ENCODE results near the gene SGIP1. TPM values are rescaled to one million over a fixed set of nuclear protein-coding genes. Genes with fewer than 3 reads are reported as not detected.

Gene SGIP1
- total and polyA plus RNA-seq, 2 experiments from 2014 or later = 2.4 to 6.1 TPM

DNA sequence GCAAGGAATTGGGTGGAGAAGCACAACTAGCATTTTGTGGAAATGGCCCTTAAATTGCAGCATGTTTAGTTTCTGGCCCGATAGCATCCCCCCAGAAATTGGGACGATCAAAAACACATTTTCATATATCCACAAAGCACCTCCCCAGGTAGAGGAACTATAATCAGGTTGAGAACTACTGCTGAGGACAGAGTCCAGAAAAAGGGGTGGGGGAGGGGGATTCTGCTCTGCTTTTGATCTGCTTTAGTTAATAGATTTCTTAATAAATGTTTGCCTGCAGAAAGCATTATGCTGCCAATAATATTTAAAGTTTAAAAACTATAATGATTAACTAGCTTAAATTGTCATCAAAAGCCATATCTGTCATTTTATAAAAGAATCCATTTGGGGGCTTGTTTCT is 203.9 kb downstream of the SGIP1 start:
- no peak overlapping the region for H3K4me2 ChIP-seq
- Mint-ChIP-seq H3K36me3 (ENCODE audit: low read depth) (no peaks in the 10 kb centered on the region), H3K4me1 (no peaks in the 10 kb centered on the region), H3K27ac (no peak overlapping the region), H3K4me3 (no peak overlapping the region), H3K27me3 (ENCODE audit: insufficient read depth, low read depth, poor library complexity) (no peaks in the 10 kb centered on the region), H3K9me3 (no peaks in the 10 kb centered on the region; the same call in 2 of the 3 replicates)
- no peaks in the 10 kb centered on the region for H3K9me2 ChIP-seq (ENCODE audit: insufficient read depth)
- no peak overlapping the region for H3K27ac ChIP-seq (ENCODE audit: low read depth)
- H3K79me2 ChIP-seq (replicated peaks; ENCODE audit: insufficient read depth) = no peaks in the 10 kb centered on the region
- no peak for ATAC-seq
- H3K36me3 ChIP-seq (ENCODE audit: insufficient read depth) = no peaks in the 10 kb centered on the region
- H3K4me1 ChIP-seq (ENCODE audit: insufficient read depth) = no peaks in the 10 kb centered on the region
- TF ChIP-seq STAT1 (IDR thresholded peaks at IDR 0.05; ENCODE audit: unreplicated experiment) = no peak
- TF ChIP-seq, protein P1, sequence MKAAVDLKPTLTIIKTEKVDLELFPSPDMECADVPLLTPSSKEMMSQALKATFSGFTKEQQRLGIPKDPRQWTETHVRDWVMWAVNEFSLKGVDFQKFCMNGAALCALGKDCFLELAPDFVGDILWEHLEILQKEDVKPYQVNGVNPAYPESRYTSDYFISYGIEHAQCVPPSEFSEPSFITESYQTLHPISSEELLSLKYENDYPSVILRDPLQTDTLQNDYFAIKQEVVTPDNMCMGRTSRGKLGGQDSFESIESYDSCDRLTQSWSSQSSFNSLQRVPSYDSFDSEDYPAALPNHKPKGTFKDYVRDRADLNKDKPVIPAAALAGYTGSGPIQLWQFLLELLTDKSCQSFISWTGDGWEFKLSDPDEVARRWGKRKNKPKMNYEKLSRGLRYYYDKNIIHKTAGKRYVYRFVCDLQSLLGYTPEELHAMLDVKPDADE (IDR thresholded peaks at IDR 0.05) = no peak
- TF ChIP-seq EZH2phosphoT487 (IDR thresholded peaks at IDR 0.05; ENCODE audit: unreplicated experiment) = no peak
- no peaks in the 10 kb centered on the region for H3K27me3 ChIP-seq (ENCODE audit: insufficient read depth)
- H4K20me1 ChIP-seq (replicated peaks; ENCODE audit: insufficient read depth) = no peaks in the 10 kb centered on the region
- DNase-seq (ENCODE audit: low spot score) = no peak
- H3F3A ChIP-seq (replicated peaks; ENCODE audit: low read depth) = no peaks in the 10 kb centered on the region
- no peak overlapping the region for H3K4me3 ChIP-seq
- no peak overlapping the region for H2AFZ ChIP-seq

DNA sequence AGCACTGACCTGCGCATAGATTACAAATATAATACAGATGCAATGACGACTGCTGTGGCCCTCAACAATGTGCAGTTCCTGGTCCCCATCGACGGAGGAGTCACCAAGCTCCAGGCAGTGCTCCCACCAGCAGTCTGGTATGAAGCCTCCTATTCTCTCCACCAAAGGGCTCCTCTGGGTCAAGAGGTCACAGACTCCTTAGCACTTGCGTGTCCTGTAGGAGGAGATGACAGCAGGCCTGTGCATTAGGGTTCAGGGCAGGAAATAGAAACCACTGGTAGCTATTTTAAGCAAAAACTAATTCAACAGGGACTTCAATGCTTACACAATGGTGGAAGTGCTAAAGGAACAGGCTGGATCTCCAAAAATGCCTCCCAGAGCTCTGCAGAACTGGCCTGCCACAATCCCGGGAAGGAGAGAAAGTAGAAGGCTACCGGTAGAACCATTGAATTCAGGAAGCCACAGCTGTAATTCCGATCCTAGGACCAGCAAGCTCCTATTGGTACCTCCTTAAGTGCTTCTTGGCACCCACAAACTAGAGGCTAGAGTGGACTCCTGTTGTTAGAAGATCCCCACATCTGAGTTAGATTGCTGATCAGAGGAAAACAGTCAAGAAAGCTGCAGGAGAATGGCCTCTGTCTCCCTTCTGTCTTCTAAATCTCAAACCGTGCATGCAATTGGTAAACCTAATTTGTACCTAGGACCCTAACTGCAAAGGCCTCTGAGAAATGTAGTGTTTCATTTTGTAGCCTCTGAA is 205.6 kb downstream of the SGIP1 start:
- no peaks in the 10 kb centered on the region; the same call in 2 of the 3 replicates for H3K9me3 Mint-ChIP-seq
- H3F3A ChIP-seq (replicated peaks; ENCODE audit: low read depth) = no peaks in the 10 kb centered on the region
- no peaks in the 10 kb centered on the region for H3K27me3 ChIP-seq (ENCODE audit: insufficient read depth)
- no peak overlapping the region for H3K4me3 ChIP-seq
- no peak overlapping the region for H2AFZ ChIP-seq
- no peaks in the 10 kb centered on the region for H3K4me1 Mint-ChIP-seq
- no peak overlapping the region for H3K27ac ChIP-seq (ENCODE audit: low read depth)
- H4K20me1 ChIP-seq (replicated peaks; ENCODE audit: insufficient read depth) = no peaks in the 10 kb centered on the region
- H3K36me3 Mint-ChIP-seq (ENCODE audit: low read depth) = no peaks in the 10 kb centered on the region
- TF ChIP-seq EZH2phosphoT487 (IDR thresholded peaks at IDR 0.05; ENCODE audit: unreplicated experiment) (no peak), ZNF114 (CRISPR knock-in tag; IDR thresholded peaks at IDR 0.05) (no peak)
- no peak for DNase-seq (ENCODE audit: low spot score)
- H3K27me3 Mint-ChIP-seq (ENCODE audit: insufficient read depth, low read depth, poor library complexity) = no peaks in the 10 kb centered on the region
- H3K79me2 ChIP-seq (replicated peaks; ENCODE audit: insufficient read depth) = no peaks in the 10 kb centered on the region
- no peaks in the 10 kb centered on the region for H3K9me2 ChIP-seq (ENCODE audit: insufficient read depth)
- no peak for ATAC-seq
- no peaks in the 10 kb centered on the region for H3K36me3 ChIP-seq (ENCODE audit: insufficient read depth)
- H3K27ac Mint-ChIP-seq = no peak overlapping the region
- H3K4me1 ChIP-seq (ENCODE audit: insufficient read depth) = no peaks in the 10 kb centered on the region
- H3K4me3 Mint-ChIP-seq = no peak overlapping the region
- H3K4me2 ChIP-seq = no peak overlapping the region

DNA sequence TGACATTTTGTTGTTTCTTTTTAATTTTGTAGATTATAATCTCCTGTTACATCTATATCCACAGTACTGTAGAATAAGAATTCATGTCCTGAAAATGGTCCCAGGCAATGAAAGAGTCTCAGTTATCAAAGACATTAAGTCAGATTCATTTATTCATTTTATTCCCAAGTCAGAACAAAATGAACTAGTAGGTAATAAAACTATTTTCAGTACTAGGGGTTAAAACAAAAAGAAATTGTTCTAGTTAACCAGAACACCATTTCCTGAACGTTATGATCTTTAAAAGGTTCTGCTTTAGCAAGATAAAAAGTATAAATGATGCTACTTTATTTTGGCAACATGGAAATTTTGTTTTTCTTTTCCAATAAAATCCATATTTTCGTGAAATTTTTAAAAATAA is 211.5 kb downstream of the SGIP1 start:
- Histone ChIP-seq H3K4me3 (no peak overlapping the region), H3K27ac (ENCODE audit: low read depth) (no peak overlapping the region), H3K79me2 (replicated peaks; ENCODE audit: insufficient read depth) (no peaks in the 10 kb centered on the region), H3K27me3 (ENCODE audit: insufficient read depth) (no peaks in the 10 kb centered on the region), H3K4me2 (no peak overlapping the region), H3K36me3 (ENCODE audit: insufficient read depth) (no peaks in the 10 kb centered on the region), H3K4me1 (ENCODE audit: insufficient read depth) (no peaks in the 10 kb centered on the region), H3K9me2 (ENCODE audit: insufficient read depth) (no peaks in the 10 kb centered on the region), H3F3A (replicated peaks; ENCODE audit: low read depth) (no peaks in the 10 kb centered on the region), H2AFZ (no peak overlapping the region), H4K20me1 (replicated peaks; ENCODE audit: insufficient read depth) (no peaks in the 10 kb centered on the region)
- H3K27ac Mint-ChIP-seq = no peak overlapping the region
- no peaks in the 10 kb centered on the region for H3K27me3 Mint-ChIP-seq (ENCODE audit: insufficient read depth, low read depth, poor library complexity)
- no peaks in the 10 kb centered on the region for H3K9me3 Mint-ChIP-seq
- no peak for DNase-seq (ENCODE audit: low spot score)
- no peaks in the 10 kb centered on the region for H3K4me1 Mint-ChIP-seq
- no peak for ATAC-seq
- H3K4me3 Mint-ChIP-seq = no peak overlapping the region
- no peaks in the 10 kb centered on the region for H3K36me3 Mint-ChIP-seq (ENCODE audit: low read depth)
- TF ChIP-seq CREB1 (CRISPR knock-in tag; IDR thresholded peaks at IDR 0.05; ENCODE audit: low read depth) (no peak), EZH2 (IDR thresholded peaks at IDR 0.05; ENCODE audit: low read depth, unreplicated experiment) (no peak)
- TF ChIP-seq, protein P1 (IDR thresholded peaks at IDR 0.05) = no peak
- TF ChIP-seq, protein P2, sequence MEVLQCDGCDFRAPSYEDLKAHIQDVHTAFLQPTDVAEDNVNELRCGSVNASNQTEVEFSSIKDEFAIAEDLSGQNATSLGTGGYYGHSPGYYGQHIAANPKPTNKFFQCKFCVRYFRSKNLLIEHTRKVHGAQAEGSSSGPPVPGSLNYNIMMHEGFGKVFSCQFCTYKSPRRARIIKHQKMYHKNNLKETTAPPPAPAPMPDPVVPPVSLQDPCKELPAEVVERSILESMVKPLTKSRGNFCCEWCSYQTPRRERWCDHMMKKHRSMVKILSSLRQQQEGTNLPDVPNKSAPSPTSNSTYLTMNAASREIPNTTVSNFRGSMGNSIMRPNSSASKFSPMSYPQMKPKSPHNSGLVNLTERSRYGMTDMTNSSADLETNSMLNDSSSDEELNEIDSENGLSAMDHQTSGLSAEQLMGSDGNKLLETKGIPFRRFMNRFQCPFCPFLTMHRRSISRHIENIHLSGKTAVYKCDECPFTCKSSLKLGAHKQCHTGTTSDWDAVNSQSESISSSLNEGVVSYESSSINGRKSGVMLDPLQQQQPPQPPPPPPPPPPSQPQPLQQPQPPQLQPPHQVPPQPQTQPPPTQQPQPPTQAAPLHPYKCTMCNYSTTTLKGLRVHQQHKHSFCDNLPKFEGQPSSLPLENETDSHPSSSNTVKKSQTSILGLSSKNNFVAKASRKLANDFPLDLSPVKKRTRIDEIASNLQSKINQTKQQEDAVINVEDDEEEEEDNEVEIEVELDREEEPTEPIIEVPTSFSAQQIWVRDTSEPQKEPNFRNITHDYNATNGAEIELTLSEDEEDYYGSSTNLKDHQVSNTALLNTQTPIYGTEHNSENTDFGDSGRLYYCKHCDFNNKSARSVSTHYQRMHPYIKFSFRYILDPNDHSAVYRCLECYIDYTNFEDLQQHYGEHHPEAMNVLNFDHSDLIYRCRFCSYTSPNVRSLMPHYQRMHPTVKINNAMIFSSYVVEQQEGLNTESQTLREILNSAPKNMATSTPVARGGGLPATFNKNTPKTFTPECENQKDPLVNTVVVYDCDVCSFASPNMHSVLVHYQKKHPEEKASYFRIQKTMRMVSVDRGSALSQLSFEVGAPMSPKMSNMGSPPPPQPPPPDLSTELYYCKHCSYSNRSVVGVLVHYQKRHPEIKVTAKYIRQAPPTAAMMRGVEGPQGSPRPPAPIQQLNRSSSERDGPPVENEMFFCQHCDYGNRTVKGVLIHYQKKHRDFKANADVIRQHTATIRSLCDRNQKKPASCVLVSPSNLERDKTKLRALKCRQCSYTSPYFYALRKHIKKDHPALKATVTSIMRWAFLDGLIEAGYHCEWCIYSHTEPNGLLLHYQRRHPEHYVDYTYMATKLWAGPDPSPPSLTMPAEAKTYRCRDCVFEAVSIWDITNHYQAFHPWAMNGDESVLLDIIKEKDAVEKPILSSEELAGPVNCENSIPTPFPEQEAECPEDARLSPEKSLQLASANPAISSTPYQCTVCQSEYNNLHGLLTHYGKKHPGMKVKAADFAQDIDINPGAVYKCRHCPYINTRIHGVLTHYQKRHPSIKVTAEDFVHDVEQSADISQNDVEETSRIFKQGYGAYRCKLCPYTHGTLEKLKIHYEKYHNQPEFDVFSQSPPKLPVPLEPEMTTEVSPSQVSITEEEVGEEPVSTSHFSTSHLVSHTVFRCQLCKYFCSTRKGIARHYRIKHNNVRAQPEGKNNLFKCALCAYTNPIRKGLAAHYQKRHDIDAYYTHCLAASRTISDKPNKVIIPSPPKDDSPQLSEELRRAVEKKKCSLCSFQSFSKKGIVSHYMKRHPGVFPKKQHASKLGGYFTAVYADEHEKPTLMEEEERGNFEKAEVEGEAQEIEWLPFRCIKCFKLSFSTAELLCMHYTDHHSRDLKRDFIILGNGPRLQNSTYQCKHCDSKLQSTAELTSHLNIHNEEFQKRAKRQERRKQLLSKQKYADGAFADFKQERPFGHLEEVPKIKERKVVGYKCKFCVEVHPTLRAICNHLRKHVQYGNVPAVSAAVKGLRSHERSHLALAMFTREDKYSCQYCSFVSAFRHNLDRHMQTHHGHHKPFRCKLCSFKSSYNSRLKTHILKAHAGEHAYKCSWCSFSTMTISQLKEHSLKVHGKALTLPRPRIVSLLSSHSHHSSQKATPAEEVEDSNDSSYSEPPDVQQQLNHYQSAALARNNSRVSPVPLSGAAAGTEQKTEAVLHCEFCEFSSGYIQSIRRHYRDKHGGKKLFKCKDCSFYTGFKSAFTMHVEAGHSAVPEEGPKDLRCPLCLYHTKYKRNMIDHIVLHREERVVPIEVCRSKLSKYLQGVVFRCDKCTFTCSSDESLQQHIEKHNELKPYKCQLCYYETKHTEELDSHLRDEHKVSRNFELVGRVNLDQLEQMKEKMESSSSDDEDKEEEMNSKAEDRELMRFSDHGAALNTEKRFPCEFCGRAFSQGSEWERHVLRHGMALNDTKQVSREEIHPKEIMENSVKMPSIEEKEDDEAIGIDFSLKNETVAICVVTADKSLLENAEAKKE (CRISPR knock-in tag; IDR thresholded peaks at IDR 0.05) = no peak

Measured in GM23338 (cell line).